Mesenchymal stem cell (in vitro differentiated cells and primary cell): ENCODE results near the gene SUPT5H.
A peak's percentile ranks its signal among the peaks of the same experiment; 100 is the strongest.

Source experiments
- DNase-seq: peaks from one replicate; pipeline ENCODE4 v3.0.0-alpha.2; 2013
- H2AFZ ChIP-seq: one replicate; pipeline ENCODE4 v1.6.1; 2013; ENCODE audit warnings: low read depth, mild to moderate bottlenecking, control low read depth, inconsistent platforms, low read length, moderate library complexity
- H2AK5ac ChIP-seq: 2 replicates; pipeline ENCODE4 v1.6.1; 2013; ENCODE audit warnings: low read length, moderate library complexity, mild to moderate bottlenecking, inconsistent platforms; ENCODE audit not compliant: severe bottlenecking
- H2BK120ac ChIP-seq: one replicate; pipeline ENCODE4 v1.6.1; 2013; ENCODE audit warnings: low read depth, mild to moderate bottlenecking, inconsistent platforms, low read length, moderate library complexity
- H2BK12ac ChIP-seq, 2 experiments: one replicate each; pipeline ENCODE4 v1.6.1; 2013; ENCODE audit warnings: inconsistent platforms in 2 of 2, low read length in 2 of 2, mild to moderate bottlenecking in 2 of 2, moderate library complexity in 2 of 2, control low read depth in 1 of 2
- H2BK15ac ChIP-seq: one replicate; pipeline ENCODE4 v1.6.1; 2013; ENCODE audit warnings: mild to moderate bottlenecking, low read depth, inconsistent platforms; ENCODE audit not compliant: poor library complexity, severe bottlenecking
- H2BK5ac ChIP-seq: 2 replicates; pipeline ENCODE4 v1.6.1; 2013; ENCODE audit warnings: low read depth, mild to moderate bottlenecking, low read length, control low read depth, inconsistent platforms; ENCODE audit not compliant: poor library complexity, severe bottlenecking
- H3K14ac ChIP-seq, 2 experiments: one replicate each; pipeline ENCODE4 v1.6.1; 2013; ENCODE audit warnings: inconsistent platforms in 2 of 2, low read length in 2 of 2, control low read depth in 1 of 2, mild to moderate bottlenecking in 1 of 2, moderate library complexity in 1 of 2
- H3K18ac ChIP-seq, 2 experiments: one replicate each; pipeline ENCODE4 v1.6.1; 2013; ENCODE audit warnings: inconsistent platforms in 2 of 2, low read length in 2 of 2, control low read depth in 1 of 2, low read depth in 1 of 2, mild to moderate bottlenecking in 1 of 2
- H3K23ac ChIP-seq, 2 experiments: one replicate each; pipeline ENCODE4 v1.6.1; 2013; ENCODE audit warnings: inconsistent platforms in 2 of 2, low read length in 2 of 2, mild to moderate bottlenecking in 2 of 2, moderate library complexity in 2 of 2, control low read depth in 1 of 2
- H3K27ac ChIP-seq: 2 replicates; pipeline ENCODE4 v1.5.1; 2013; ENCODE audit warnings: mild to moderate bottlenecking, moderate library complexity, low read length, control low read depth, inconsistent platforms; ENCODE audit not compliant: poor library complexity, severe bottlenecking
- H3K27me3 ChIP-seq, 2 experiments: 2 replicates each; pipeline versions ENCODE4 v1.6.1 to v1.7.0; 2013; ENCODE audit warnings: low read length in 2 of 2, mild to moderate bottlenecking in 2 of 2, moderate library complexity in 2 of 2, control low read depth in 1 of 2, inconsistent platforms in 1 of 2; ENCODE audit not compliant: control insufficient read depth in 1 of 2, insufficient read depth in 1 of 2
- H3K36me3 ChIP-seq, 2 experiments: 2 replicates each; pipeline versions ENCODE4 v1.6.1 to v1.7.0; 2013; ENCODE audit warnings: low read length in 2 of 2, control low read depth in 1 of 2, inconsistent platforms in 1 of 2, low read depth in 1 of 2, mild to moderate bottlenecking in 1 of 2; ENCODE audit not compliant: insufficient read depth in 2 of 2, control insufficient read depth in 1 of 2
- H3K4ac ChIP-seq, 2 experiments: one replicate each; pipeline ENCODE4 v1.6.1; 2013; ENCODE audit warnings: inconsistent platforms in 2 of 2, low read length in 2 of 2, mild to moderate bottlenecking in 2 of 2, moderate library complexity in 2 of 2, control low read depth in 1 of 2, low read depth in 1 of 2
- H3K4me1 ChIP-seq: 2 replicates; pipeline ENCODE4 v1.6.1; 2013; ENCODE audit warnings: low read depth, low read length, control low read depth; ENCODE audit not compliant: control insufficient read depth, insufficient read depth
- H3K4me2 ChIP-seq: 2 replicates; pipeline ENCODE4 v1.6.1; 2013; ENCODE audit warnings: low read length, mild to moderate bottlenecking, inconsistent platforms; ENCODE audit not compliant: poor library complexity, severe bottlenecking
- H3K4me3 ChIP-seq, 2 experiments: 2 replicates each; pipeline versions ENCODE4 v1.5.1 to v1.7.0; 2013; ENCODE audit warnings: low read length in 2 of 2, mild to moderate bottlenecking in 2 of 2, control low read depth in 1 of 2, low read depth in 1 of 2; ENCODE audit not compliant: insufficient read depth in 1 of 2
- H3K79me1 ChIP-seq: replicated peaks from 2 replicates; pipeline ENCODE4 v1.6.1; 2013; ENCODE audit warnings: mild to moderate bottlenecking, control low read depth, low read length, inconsistent platforms; ENCODE audit not compliant: poor library complexity, severe bottlenecking
- H3K9ac ChIP-seq: 2 replicates; pipeline ENCODE4 v1.7.0; 2013; ENCODE audit warnings: mild to moderate bottlenecking, low read length, moderate library complexity
- H3K9me3 ChIP-seq: 2 replicates; pipeline ENCODE4 v1.7.0; 2013; ENCODE audit warnings: mild to moderate bottlenecking, low read length; ENCODE audit not compliant: control insufficient read depth
- H4K8ac ChIP-seq: one replicate; pipeline ENCODE4 v1.6.1; 2013; ENCODE audit warnings: inconsistent platforms, mild to moderate bottlenecking, low read length, moderate library complexity
- H4K91ac ChIP-seq: one replicate; pipeline ENCODE4 v1.6.1; 2013; ENCODE audit warnings: mild to moderate bottlenecking, low read length, inconsistent platforms
- WGBS: methylation state at CpG from one replicate; pipeline ENCODE4 v1.1.7; 2013; ENCODE audit warnings: mixed read lengths; 5-methylcytosine and 5-hydroxymethylcytosine counted together

Gene SUPT5H

DNA sequence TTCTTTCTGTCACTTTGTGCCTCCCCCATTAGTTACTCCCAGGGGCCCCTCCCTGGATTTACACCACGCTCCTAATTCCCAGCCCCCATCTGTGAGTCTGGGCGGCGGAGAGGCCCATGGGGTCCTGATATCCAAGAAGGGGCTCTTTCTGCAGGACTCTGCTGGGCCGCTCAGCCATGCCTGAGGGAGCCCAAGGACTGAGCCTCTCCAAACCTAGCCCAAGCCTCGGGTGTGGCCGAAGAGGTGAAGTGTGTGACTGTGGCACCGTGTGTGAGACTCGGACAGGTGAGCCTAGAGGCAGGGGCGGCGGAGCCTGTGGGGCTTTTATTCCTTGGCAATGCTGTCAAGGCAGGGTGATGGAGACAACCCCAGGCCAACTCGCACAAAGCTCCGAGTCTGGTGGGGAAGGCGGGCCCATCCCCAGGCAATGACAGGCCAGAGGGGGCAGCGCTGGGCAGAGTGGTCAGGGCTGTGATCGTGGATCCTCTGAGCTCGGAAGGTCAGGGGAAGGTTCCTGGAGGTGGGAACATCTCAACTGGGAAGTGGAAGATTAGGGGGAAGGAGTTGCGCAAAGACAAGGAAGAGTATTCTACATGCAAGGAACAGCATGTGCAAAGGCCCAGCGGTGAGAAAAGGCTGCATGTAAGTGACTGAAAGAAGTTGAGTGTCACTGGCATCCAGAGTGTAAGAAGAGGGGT, 31.3 kb upstream of the SUPT5H start:
- Histone ChIP-seq H2AFZ (no peak overlapping the region), H3K9ac (peak overlapping the region; percentile 98), H3K4ac (peak overlapping the region; percentile 64 to 90), H3K4me2 (peak overlapping the region; percentile 83), H3K18ac (peak overlapping the region; percentile 81 to 87), H4K91ac (peak overlapping the region; percentile 63), H3K27me3 (no peaks in the 10 kb centered on the region), H2BK120ac (peak overlapping the region; percentile 95), H3K23ac (peak overlapping the region in 1 of 2 experiments; percentile 6), H3K36me3 (peaks cover 7 to 40% of the 10 kb centered on the region in 2 experiments), H2AK5ac (peak overlapping the region; percentile 90), H4K8ac (peak overlapping the region; percentile 19), H2BK5ac (peak overlapping the region; percentile 81), H3K79me1 (peaks cover 13% of the 10 kb centered on the region), H2BK15ac (peak overlapping the region; percentile 83), H3K27ac (peak overlapping the region; percentile 90), H3K4me1 (peaks cover 43% of the 10 kb centered on the region), H2BK12ac (peak overlapping the region; percentile 59 to 75), H3K14ac (peak overlapping the region in 1 of 2 experiments; percentile 63), H3K9me3 (no peaks in the 10 kb centered on the region), H3K4me3 (peak overlapping the region; percentile 75 to 92)
- 17% methylated on average over 18 of the region's 18 CpGs for WGBS
- DNase-seq = peak; percentile 67

DNA sequence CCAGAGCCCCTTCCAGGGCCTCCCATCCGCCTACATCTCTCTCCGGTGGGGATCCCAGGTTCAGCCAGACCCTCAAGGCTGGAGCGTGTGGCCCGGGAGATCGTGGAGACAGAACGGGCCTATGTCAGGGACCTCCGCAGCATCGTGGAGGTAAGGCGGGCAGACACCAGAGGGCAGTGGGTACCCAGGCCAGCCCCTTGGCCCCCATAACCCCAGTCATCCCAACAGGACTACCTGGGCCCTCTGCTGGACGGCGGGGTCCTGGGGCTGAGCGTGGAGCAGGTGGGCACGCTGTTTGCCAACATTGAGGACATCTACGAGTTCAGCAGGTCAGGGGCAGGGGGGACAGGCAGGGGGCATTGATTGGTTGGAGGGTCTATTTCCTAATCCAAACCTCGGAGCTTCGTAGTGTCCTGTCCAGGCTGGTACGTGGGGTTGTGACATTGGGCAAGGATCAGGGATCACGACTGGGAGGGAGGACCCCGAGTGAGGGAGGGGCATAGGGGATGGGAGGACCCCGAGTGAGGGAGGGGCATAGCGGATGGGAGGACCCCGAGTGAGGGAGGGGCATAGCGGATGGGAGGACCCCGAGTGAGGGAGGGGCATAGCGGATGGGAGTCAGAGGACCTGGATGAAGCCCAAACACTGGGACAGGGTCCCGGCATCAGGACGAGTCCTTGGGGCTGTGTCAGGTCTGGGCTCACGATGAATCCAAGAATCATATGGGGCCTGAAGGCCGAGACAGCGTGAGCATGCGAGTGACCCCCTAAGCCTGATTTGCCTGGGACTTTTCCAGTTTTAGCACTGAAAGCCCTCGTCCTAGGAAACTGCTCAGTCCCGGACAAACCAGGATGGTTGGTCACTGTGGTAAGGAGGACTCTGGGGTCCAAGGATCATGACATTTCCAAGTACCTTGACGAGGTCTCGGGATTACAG, 30.0 kb upstream of the SUPT5H start:
- H3K27ac ChIP-seq = no peak overlapping the region
- H3K27me3 ChIP-seq = no peaks in the 10 kb centered on the region

DNA sequence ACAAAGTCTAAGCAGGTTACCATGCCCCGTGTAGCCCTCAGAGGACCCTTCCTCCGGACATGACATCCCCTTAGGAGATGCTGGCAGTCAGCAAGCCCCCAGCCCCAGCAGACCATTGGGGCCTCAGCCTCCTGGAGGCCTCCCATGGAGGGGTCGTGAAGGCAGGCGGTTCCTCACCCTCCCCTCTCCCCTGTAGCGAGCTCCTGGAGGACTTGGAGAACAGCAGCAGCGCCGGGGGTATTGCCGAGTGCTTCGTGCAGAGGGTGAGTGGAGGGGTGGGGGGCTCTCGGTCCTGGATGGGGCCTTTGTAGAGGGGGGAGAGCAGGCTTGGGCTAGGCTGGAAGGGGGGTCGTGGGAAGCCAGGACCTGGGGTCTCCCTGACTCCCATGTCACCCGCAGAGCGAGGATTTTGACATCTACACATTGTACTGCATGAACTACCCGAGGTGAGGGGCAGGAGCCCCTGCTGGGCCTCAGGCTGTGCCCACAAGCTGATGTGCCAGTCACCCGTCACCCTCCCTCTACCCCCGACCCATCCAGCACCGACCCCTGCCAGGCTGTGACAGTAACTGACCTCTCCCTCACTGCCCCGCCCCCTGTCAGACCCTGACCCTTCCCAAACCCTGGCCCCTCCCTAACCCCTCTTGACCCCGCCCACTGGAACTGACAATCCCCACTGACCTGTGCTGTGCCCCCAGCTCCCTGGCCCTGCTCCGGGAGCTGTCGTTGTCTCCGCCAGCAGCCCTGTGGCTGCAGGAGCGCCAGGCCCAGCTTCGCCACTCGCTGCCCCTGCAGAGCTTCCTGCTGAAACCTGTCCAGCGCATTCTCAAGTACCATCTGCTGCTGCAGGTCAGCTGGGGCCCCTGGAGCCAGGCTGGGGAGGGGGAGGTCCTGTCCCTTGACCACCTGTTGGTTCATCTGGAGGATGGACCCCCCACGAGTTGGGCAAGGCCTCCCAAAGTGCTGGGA, 28.9 kb upstream of the SUPT5H start:
- Histone ChIP-seq H3K4me1 (peaks cover 29% of the 10 kb centered on the region), H3K36me3 (peaks cover 16 to 62% of the 10 kb centered on the region in 2 experiments), H3K9ac (no peak overlapping the region), H2AK5ac (no peak overlapping the region), H3K4me2 (no peak overlapping the region), H3K79me1 (peaks cover 23% of the 10 kb centered on the region), H3K4ac (no peak overlapping the region), H4K91ac (no peak overlapping the region), H3K23ac (no peak overlapping the region), H2BK120ac (no peak overlapping the region), H2BK5ac (no peak overlapping the region), H3K27ac (no peak overlapping the region), H3K4me3 (no peak overlapping the region), H2BK12ac (no peak overlapping the region), H2BK15ac (no peak overlapping the region), H2AFZ (no peak overlapping the region), H3K9me3 (no peaks in the 10 kb centered on the region), H3K18ac (no peak overlapping the region), H3K27me3 (no peaks in the 10 kb centered on the region), H4K8ac (no peak overlapping the region), H3K14ac (peak overlapping the region in 1 of 2 experiments; percentile 24)
- 88% methylated on average over 25 of the region's 27 CpGs for WGBS
- peak; percentile 22 for DNase-seq

More for the DNA sequence above, 30.0 kb upstream of the SUPT5H start:
- no peak overlapping the region for H2AK5ac ChIP-seq
- peaks cover 15% of the 10 kb centered on the region for H3K79me1 ChIP-seq
- 84% methylated on average over 35 of the region's 35 CpGs for WGBS
- DNase-seq = peak; percentile 42
- H2AFZ ChIP-seq = no peak overlapping the region
- no peak overlapping the region for H2BK5ac ChIP-seq
- no peak overlapping the region for H3K23ac ChIP-seq
- peak overlapping the region; percentile 83 for H3K4me2 ChIP-seq
- no peak overlapping the region for H3K18ac ChIP-seq
- peaks cover 38% of the 10 kb centered on the region for H3K4me1 ChIP-seq
- H4K91ac ChIP-seq = no peak overlapping the region
- H2BK12ac ChIP-seq = no peak overlapping the region
- no peaks in the 10 kb centered on the region for H3K9me3 ChIP-seq
- no peak overlapping the region for H2BK120ac ChIP-seq
- peak overlapping the region in 1 of 2 experiments; percentile 27 for H3K14ac ChIP-seq
- H3K4ac ChIP-seq = no peak overlapping the region
- H3K36me3 ChIP-seq = peaks cover 11 to 52% of the 10 kb centered on the region in 2 experiments
- peak overlapping the region; percentile 4 for H2BK15ac ChIP-seq
- H4K8ac ChIP-seq = no peak overlapping the region
- peak overlapping the region; percentile 6 for H3K9ac ChIP-seq
- peak overlapping the region in 1 of 2 experiments; percentile 5 for H3K4me3 ChIP-seq
